Peyer's patch (tissue), 4 donors: ENCODE results near the gene THAP5.

ENCODE experiments used
- POLR2A ChIP-seq, 2 donors: fragments of 450-650 bp; IDR thresholded peaks; one replicate each; pipeline ENCODE4 v1.5.1; 2017; ENCODE audit warnings: antibody characterized with exemption in 2 of 2, mild to moderate bottlenecking in 2 of 2, moderate library complexity in 2 of 2
- TF ChIP-seq, protein P1 (sequence below), 6 experiments: fragments of 450-650 bp in 4 of 6; fragments of 200-600 bp in 2 of 6; sonication (generic) in 1 of 6; IDR thresholded peaks; one replicate each; pipeline ENCODE4 v1.5.1; 2017 to 2019; ENCODE audit warnings: antibody characterized with exemption in 6 of 6, mild to moderate bottlenecking in 3 of 6, moderate library complexity in 1 of 6

DNA sequence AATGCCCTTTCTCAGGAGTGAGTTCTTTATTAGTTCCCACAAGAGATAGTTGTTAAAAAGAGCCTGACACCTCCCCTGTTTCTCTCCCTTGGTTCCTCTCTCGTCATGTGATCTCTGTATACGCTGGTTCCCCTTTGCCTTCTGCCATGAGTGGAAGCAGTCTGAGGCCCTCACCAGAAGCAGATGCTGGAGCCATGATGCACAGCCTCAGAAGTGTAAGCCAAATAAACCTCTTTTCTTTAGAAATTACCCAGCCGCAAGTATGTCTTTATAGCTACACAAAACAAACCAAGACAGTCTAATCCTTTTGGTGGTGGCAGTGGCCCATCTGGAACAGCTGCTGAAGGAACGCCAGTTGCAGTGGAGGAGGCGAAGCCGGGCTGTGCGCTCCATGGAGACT lies 9.4 kb upstream of the THAP5 start:
- TF ChIP-seq, protein P1, sequence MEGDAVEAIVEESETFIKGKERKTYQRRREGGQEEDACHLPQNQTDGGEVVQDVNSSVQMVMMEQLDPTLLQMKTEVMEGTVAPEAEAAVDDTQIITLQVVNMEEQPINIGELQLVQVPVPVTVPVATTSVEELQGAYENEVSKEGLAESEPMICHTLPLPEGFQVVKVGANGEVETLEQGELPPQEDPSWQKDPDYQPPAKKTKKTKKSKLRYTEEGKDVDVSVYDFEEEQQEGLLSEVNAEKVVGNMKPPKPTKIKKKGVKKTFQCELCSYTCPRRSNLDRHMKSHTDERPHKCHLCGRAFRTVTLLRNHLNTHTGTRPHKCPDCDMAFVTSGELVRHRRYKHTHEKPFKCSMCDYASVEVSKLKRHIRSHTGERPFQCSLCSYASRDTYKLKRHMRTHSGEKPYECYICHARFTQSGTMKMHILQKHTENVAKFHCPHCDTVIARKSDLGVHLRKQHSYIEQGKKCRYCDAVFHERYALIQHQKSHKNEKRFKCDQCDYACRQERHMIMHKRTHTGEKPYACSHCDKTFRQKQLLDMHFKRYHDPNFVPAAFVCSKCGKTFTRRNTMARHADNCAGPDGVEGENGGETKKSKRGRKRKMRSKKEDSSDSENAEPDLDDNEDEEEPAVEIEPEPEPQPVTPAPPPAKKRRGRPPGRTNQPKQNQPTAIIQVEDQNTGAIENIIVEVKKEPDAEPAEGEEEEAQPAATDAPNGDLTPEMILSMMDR (IDR thresholded peaks at IDR 0.05) = no peak
- TF ChIP-seq POLR2A (IDR thresholded peaks at IDR 0.05) = no peak
